Activated naive CD8-positive, alpha-beta T cell treated with anti-CD3 and anti-CD28 coated beads for 36 hours (primary cell): ENCODE results near the gene MFSD2A. TPM values are rescaled to one million over a fixed set of nuclear protein-coding genes. Genes with fewer than 3 reads are reported as not detected.
"Not testable (repeated sequence)": the region's sequence is repeated elsewhere in the genome, so short reads cannot be mapped to it uniquely, and the experiment has no call there.

Source experiments
- DNase-seq: peaks from one replicate; pipeline ENCODE4 v3.0.0; 2021
- H3K27ac Mint-ChIP-seq: one replicate; pipeline ENCODE4 v1.8.0; 2022; ENCODE audit warnings: mild to moderate bottlenecking, moderate library complexity, mixed read lengths
- H3K27me3 Mint-ChIP-seq: one replicate; pipeline ENCODE4 v1.8.0; 2022; ENCODE audit warnings: mild to moderate bottlenecking, mixed read lengths
- H3K36me3 Mint-ChIP-seq: one replicate; pipeline ENCODE4 v1.8.0; 2021; ENCODE audit warnings: mild to moderate bottlenecking, mixed read lengths
- H3K4me1 Mint-ChIP-seq: one replicate; pipeline ENCODE4 v1.8.0; 2021; ENCODE audit warnings: mixed read lengths
- H3K4me3 Mint-ChIP-seq: one replicate; pipeline ENCODE4 v1.8.0; 2022; ENCODE audit warnings: mild to moderate bottlenecking, moderate library complexity, mixed read lengths
- H3K9me3 Mint-ChIP-seq: one replicate; pipeline ENCODE4 v1.8.0; 2022; ENCODE audit warnings: mixed read lengths
- total RNA-seq, 2 experiments: library from RNA; stranded (reverse); gene quantifications; one replicate each; pipeline ENCODE4 v1.2.3, GENCODE V29; 2021

MFSD2A gene
- total RNA-seq, 2 experiments from 2014 or later = 20.2 to 22.3 TPM

DNA sequence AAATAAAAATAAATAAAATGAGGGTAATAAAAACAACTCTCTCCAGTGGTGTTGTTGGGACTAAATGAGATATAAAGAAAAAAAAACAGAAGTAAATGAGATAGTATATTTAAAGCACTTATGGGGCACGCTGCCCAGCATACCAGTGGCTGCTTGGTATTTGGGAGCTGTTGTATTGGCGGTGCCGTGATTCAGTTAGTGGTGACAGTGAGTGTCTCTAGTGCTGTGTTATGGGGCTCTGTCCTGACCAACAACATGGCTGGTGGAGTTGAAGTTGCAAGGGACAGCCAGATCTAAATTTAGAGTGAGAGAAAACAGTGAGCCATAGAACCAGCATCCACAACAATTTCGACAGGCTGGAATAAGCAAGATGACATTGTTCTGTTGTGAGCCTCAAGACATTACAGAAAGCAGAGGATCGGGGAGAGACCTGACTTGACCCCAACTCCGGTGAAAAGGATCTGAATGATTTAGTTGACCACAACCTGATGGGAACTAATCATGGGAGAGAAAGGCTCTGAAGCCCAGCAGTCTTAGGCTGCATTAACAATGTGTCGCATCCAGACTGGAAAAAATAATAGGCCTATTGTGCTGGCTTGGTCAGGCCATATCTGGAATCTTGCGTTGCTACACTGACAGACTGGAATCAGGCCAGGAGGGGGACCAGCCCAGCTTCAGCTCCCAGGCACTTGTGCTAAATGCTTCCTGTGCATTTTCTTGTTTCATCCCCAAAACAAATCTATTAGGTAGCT is 2.4 kb upstream of the MFSD2A start:
- Mint-ChIP-seq H3K27ac (no peak overlapping the region), H3K27me3 (no peaks in the 10 kb centered on the region), H3K4me1 (peaks cover 26% of the 10 kb centered on the region), H3K4me3 (no peak overlapping the region), H3K36me3 (peaks cover 16% of the 10 kb centered on the region), H3K9me3 (no peaks in the 10 kb centered on the region)
- DNase-seq = no peak

- Mint-ChIP-seq H3K27ac (peak overlapping the region; percentile 85), H3K4me3 (peak overlapping the region; percentile 92), H3K27me3 (no peaks in the 10 kb centered on the region), H3K36me3 (peaks cover 25% of the 10 kb centered on the region), H3K4me1 (peaks cover 30% of the 10 kb centered on the region), H3K9me3 (no peaks in the 10 kb centered on the region)
- no peak for DNase-seq
Measured at GRCh38 chr1:39954324-39954869, 548 bp upstream of the MFSD2A start.

GRCh38 chr1:39955547-39956539 is 898 bp downstream of the MFSD2A start:
- H3K27ac Mint-ChIP-seq = peak overlapping the region; percentile 85
- peaks cover 32% of the 10 kb centered on the region for H3K36me3 Mint-ChIP-seq
- H3K27me3 Mint-ChIP-seq = no peaks in the 10 kb centered on the region
- H3K9me3 Mint-ChIP-seq = no peaks in the 10 kb centered on the region
- peak overlapping the region; percentile 92 for H3K4me3 Mint-ChIP-seq
- DNase-seq = peak; percentile 64
- H3K4me1 Mint-ChIP-seq = peaks cover 35% of the 10 kb centered on the region

DNA sequence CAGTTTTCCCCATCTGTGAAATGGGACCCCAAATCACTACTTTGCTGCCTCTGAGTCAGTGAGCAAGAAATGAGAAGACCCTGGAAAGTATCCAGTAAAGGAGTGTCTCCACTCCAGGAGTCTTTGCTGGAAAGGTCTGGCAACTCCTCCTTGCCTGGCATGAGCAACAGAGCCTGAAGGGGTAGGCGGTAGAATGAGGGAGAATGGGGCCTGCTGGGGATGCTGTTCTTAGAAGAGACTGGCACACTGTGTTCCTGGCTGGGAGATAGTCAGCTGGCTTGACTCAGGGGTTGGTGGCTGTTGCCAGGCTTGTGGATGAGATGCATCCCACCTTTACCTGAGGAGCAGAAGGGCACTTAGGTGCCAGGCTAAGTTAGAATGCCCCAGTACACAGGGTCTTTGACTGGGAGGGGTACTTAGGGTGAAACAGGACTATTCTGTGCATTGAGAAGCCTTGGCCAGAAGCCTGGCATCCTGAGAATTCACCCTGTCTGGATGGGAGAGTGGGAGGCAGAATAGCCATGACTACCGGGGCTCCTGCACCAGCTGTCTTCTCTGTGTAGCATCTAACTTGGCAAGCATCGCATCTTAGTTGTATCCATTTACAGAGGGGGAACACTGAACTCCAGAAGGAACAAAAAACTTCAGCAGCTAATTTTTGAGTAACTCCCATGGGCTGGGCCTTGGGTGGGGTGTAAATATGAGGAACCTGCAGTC is 2.5 kb downstream of the MFSD2A start:
- H3K4me3 Mint-ChIP-seq = peak overlapping the region; percentile 92

DNA sequence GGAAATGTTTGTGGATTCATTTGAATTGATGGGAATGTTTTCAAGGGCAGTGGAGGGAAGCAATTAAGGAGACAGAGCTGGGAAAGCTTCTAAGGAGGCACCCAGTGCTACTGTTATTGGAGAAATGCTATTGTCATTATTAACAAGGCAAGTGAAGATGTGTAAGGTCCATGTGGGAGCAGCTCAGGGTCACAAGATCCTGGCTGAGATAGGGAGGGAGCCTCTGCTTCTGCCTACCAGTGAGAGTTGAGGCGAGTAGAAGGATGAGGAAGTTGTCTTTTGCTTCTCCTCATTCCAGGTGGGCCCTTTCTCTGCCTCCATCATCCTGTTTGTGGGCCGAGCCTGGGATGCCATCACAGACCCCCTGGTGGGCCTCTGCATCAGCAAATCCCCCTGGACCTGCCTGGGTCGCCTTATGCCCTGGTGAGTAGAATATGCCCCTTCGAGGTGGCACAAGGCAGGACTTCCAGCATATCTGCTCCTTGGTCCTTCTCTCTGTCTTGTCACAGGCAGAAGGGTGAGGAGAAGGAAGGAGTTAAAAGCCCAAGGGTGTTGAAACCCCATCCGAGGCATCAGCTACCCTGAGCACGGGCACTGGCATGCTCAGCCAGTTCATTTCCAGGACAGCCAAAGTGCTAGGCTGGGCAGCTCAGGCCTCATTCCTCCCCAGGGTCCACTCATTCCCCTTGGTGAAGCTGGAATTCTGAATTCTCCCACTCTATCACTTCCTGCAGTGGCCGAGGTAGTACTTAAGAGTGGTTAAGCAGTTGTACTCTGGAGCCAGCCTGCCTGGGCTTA is 3.7 kb downstream of the MFSD2A start:
- Mint-ChIP-seq H3K9me3 (no peaks in the 10 kb centered on the region), H3K36me3 (peaks cover 44% of the 10 kb centered on the region), H3K4me3 (no peak overlapping the region), H3K27ac (no peak overlapping the region), H3K27me3 (no peaks in the 10 kb centered on the region), H3K4me1 (peaks cover 33% of the 10 kb centered on the region)
- no peak for DNase-seq

More for the DNA sequence above, 2.5 kb downstream of the MFSD2A start:
- no peak for DNase-seq
- Mint-ChIP-seq H3K36me3 (peaks cover 42% of the 10 kb centered on the region), H3K9me3 (no peaks in the 10 kb centered on the region), H3K27me3 (no peaks in the 10 kb centered on the region), H3K4me1 (peaks cover 33% of the 10 kb centered on the region), H3K27ac (no peak overlapping the region)

- peaks cover 52% of the 10 kb centered on the region for H3K36me3 Mint-ChIP-seq
- H3K4me3 Mint-ChIP-seq = no peak overlapping the region
- peaks cover 27% of the 10 kb centered on the region for H3K4me1 Mint-ChIP-seq
- no peaks in the 10 kb centered on the region for H3K9me3 Mint-ChIP-seq
- DNase-seq = no peak
- H3K27ac Mint-ChIP-seq = no peak overlapping the region
- H3K27me3 Mint-ChIP-seq = no peaks in the 10 kb centered on the region
Measured at GRCh38 chr1:39959651-39960333, 4.8 kb downstream of the MFSD2A start.

GRCh38 chr1:39960431-39960958 is 5.5 kb downstream of the MFSD2A start:
- H3K36me3 Mint-ChIP-seq = peaks cover 57% of the 10 kb centered on the region

GRCh38 chr1:39962450-39962825 is 7.5 kb downstream of the MFSD2A start:
- Mint-ChIP-seq H3K27me3 (no peaks in the 10 kb centered on the region), H3K9me3 (no peaks in the 10 kb centered on the region), H3K4me1 (peaks cover 12% of the 10 kb centered on the region), H3K4me3 (no peak overlapping the region), H3K27ac (no peak overlapping the region), H3K36me3 (peaks cover 59% of the 10 kb centered on the region)
- DNase-seq = no peak

More at GRCh38 chr1:39960431-39960958, 5.5 kb downstream of the MFSD2A start:
- peaks cover 27% of the 10 kb centered on the region for H3K4me1 Mint-ChIP-seq
- H3K27ac Mint-ChIP-seq = no peak overlapping the region
- H3K4me3 Mint-ChIP-seq = peak overlapping the region; percentile 38
- H3K27me3 Mint-ChIP-seq = no peaks in the 10 kb centered on the region
- no peaks in the 10 kb centered on the region for H3K9me3 Mint-ChIP-seq
- DNase-seq = peak; percentile 49

- DNase-seq, H3K27ac Mint-ChIP-seq, H3K9me3 Mint-ChIP-seq, H3K4me3 Mint-ChIP-seq, H3K4me1 Mint-ChIP-seq, H3K27me3 Mint-ChIP-seq: not testable (repeated sequence)
- peaks cover 54% of the 10 kb centered on the region for H3K36me3 Mint-ChIP-seq
Measured at GRCh38 chr1:39962964-39963363, 8.0 kb downstream of the MFSD2A start.

GRCh38 chr1:39964552-39964951 is 9.6 kb downstream of the MFSD2A start:
- Mint-ChIP-seq H3K27ac (no peak overlapping the region), H3K4me1 (peaks cover 5% of the 10 kb centered on the region), H3K9me3 (no peaks in the 10 kb centered on the region), H3K36me3 (peaks cover 53% of the 10 kb centered on the region), H3K27me3 (no peaks in the 10 kb centered on the region), H3K4me3 (no peak overlapping the region)
- DNase-seq = no peak

- no peak for DNase-seq
- Mint-ChIP-seq H3K36me3 (peaks cover 49% of the 10 kb centered on the region), H3K27me3 (no peaks in the 10 kb centered on the region), H3K4me3 (no peak overlapping the region), H3K27ac (no peak overlapping the region), H3K4me1 (peaks cover 2% of the 10 kb centered on the region), H3K9me3 (no peaks in the 10 kb centered on the region)
Measured at GRCh38 chr1:39965044-39965443, 10.1 kb downstream of the MFSD2A start.

DNA sequence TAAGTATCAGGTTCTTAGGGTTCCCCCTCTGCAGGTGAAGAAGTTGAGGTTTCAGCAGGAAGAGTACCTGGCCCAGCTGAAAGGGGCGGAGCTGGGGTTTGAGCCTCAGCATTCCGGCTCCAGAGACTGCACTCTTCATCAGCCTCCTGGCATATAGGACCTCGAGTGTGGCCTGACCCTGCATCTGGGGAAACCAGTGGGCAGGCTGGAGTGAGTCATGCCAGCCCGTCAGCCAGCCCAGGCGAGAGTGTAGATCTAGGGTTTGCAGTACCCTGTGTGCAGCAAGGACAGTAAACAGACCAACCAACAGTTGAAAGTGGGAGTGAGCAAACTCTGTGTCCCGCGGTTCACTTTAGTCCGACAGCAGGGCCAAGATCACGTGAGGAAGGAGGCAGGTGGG is 14.1 kb downstream of the MFSD2A start:
- Mint-ChIP-seq H3K27ac (no peak overlapping the region), H3K4me3 (no peak overlapping the region), H3K4me1 (peaks cover 2% of the 10 kb centered on the region), H3K9me3 (no peaks in the 10 kb centered on the region), H3K36me3 (peaks cover 31% of the 10 kb centered on the region), H3K27me3 (no peaks in the 10 kb centered on the region)
- DNase-seq = no peak

- Mint-ChIP-seq H3K27me3 (no peaks in the 10 kb centered on the region), H3K36me3 (peaks cover 28% of the 10 kb centered on the region), H3K9me3 (no peaks in the 10 kb centered on the region), H3K4me3 (no peak overlapping the region), H3K27ac (no peak overlapping the region), H3K4me1 (peaks cover 2% of the 10 kb centered on the region)
- DNase-seq = no peak
Measured at GRCh38 chr1:39969531-39970270, 14.8 kb downstream of the MFSD2A start.
